ENCODE data around the gene NPSR1.

The NPSR1 gene

DNA sequence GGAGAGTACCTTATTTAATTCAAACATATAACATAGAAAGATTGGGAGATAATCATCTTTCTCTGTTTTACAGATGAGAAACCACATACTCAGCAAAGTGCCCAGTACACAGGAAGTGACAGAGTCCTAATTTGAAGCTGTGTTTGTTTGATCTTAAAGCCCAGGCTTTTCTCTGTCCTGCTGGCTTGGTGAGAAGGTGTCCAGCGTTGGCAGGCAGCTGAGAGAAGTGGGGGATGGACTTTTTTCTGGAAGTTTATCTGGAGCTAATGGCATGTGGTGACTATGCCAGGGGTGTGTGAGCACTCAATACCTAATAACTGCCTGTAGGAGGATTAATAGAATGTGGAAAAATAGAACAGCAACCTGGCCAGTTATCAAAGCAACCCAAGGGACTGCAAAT lies 60.8 kb downstream of the NPSR1 start:
- no peak overlapping the region for H3K4me3 ChIP-seq (replicated peaks in 1 of 2; ENCODE audit: low read depth in 2 of 2, low read length in 2 of 2)
- DNase-seq (ENCODE audit: low read depth in 2 of 2) = no peak
- TF ChIP-seq, protein P1, sequence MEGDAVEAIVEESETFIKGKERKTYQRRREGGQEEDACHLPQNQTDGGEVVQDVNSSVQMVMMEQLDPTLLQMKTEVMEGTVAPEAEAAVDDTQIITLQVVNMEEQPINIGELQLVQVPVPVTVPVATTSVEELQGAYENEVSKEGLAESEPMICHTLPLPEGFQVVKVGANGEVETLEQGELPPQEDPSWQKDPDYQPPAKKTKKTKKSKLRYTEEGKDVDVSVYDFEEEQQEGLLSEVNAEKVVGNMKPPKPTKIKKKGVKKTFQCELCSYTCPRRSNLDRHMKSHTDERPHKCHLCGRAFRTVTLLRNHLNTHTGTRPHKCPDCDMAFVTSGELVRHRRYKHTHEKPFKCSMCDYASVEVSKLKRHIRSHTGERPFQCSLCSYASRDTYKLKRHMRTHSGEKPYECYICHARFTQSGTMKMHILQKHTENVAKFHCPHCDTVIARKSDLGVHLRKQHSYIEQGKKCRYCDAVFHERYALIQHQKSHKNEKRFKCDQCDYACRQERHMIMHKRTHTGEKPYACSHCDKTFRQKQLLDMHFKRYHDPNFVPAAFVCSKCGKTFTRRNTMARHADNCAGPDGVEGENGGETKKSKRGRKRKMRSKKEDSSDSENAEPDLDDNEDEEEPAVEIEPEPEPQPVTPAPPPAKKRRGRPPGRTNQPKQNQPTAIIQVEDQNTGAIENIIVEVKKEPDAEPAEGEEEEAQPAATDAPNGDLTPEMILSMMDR (IDR thresholded peaks at IDR 0.05; ENCODE audit: low read depth, low read length) = no peak

DNA sequence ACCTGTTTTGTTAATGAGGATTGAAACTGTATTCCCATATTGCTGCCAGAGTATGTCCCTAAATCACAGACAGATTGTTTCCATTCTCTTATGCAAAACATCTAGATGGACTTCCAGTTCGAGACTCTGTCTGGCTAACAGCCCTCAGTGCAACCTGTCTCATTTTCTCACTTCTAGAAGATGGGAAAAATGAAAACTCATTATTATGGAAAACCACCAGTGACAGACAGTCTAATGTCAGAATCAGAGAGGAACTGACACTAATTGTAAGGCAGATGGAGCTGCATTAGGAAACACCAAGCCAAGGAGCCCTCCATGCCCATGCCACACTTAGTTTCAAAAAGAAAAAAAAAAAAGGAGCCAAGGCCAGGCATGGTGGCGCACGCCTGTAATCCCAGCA lies 61.6 kb downstream of the NPSR1 start:
- TF ChIP-seq, protein P1 (IDR thresholded peaks at IDR 0.05; ENCODE audit: low read depth, low read length) = no peak
- H3K4me3 ChIP-seq (replicated peaks in 1 of 2; ENCODE audit: low read depth in 2 of 2, low read length in 2 of 2) = no peak overlapping the region
- no peak for DNase-seq (ENCODE audit: low read depth in 2 of 2)

DNA sequence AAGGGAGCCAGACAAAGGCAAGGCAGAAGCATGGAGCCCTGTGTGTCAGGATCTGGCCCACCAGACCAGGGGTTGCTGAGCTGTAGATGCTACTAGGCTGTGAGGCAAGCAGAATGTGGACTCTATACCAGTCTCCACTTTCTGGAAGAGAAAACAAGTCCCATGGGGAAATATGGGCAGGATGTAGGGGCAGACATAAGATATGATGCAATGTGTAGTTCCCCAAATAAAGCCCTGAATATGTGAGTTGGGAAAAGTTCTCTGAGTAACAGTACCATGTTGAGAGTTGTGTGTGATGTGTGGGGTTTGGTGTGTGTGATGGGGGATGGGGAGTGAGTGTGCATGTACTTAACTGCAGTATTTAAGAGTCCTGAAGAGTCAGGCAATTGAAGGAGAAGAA lies 62.3 kb downstream of the NPSR1 start:
- TF ChIP-seq, protein P1 (IDR thresholded peaks at IDR 0.05; ENCODE audit: low read depth, low read length) = no peak
- no peak overlapping the region for H3K4me3 ChIP-seq (replicated peaks in 1 of 2; ENCODE audit: low read depth in 2 of 2, low read length in 2 of 2)
- DNase-seq (ENCODE audit: low read depth in 2 of 2) = no peak

DNA sequence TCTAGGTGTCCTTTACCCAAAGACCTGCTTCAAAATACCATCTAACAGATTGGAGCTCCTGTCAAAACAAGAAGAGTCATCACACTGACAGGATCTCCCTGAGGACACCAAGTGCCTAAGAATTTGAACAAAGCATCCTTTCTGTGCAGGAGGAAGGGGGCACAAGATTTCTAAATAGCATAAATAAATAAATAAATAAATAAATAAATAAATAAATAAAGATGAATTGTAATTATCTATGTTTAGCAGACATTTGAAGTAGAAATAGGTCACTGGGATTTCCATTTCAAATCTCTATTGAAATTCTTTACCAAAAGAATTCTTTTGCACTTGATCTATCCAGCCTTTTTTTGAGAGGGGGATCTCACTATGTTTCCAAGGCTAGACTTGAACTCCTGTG lies 65.3 kb downstream of the NPSR1 start:
- DNase-seq (ENCODE audit: low read depth in 2 of 2) = no peak
- TF ChIP-seq, protein P1 (IDR thresholded peaks at IDR 0.05; ENCODE audit: low read depth, low read length) = no peak
- no peak overlapping the region for H3K4me3 ChIP-seq (replicated peaks in 1 of 2; ENCODE audit: low read depth in 2 of 2, low read length in 2 of 2)

DNA sequence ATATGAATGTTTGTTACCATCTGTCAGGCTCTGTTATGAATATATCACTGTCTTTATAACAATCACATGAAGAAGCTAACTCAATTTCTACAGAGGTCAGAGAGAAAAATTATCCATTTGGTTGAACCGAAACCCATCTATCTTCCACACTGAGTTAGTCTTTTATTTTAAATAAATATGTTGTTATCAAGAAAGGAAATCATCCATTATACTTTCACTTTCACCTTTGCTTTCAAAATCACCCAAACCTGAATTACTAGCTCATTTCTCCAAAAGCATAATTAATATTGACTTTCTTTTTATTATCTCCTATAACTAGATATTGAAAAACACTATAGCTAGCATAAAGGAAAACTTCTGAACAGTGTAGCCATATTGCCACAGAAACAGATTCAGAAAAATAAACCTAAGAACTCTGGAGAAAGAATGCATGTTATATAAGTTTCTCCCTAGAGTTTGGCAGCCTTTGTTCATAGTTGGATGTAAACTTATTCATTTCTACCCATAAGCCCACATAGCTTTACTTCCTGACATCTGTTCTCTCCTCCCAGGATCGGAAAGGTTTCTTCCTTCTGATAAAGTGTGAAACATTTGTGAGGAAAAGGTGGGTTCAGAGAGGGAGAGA lies 66.0 kb downstream of the NPSR1 start:
- TF ChIP-seq, protein P1 (IDR thresholded peaks at IDR 0.05; ENCODE audit: low read depth, low read length) = no peak
- no peak for DNase-seq (ENCODE audit: low read depth in 2 of 2)
- no peak overlapping the region for H3K4me3 ChIP-seq (replicated peaks in 1 of 2; ENCODE audit: low read depth in 2 of 2, low read length in 2 of 2)

DNA sequence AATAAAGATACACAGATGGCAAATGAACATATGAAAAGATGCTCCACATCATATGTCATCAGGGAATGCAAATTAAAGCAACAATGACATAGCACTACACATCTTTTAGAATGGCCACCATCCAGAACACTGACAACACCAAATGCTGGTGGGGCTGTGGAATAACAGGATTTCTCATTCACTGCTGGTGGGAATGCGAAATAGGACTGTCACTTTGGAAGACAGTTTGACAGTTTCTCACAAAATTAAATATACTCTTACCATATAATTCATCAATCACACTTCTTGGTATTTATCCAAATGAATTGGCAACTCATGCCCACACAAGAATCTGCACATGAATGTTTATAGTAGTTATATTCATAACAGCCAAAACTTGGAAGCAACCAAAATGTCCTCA lies 68.2 kb downstream of the NPSR1 start:
- TF ChIP-seq, protein P1 (IDR thresholded peaks at IDR 0.05; ENCODE audit: low read depth, low read length) = no peak
- no peak for DNase-seq (ENCODE audit: low read depth in 2 of 2)
- no peak overlapping the region for H3K4me3 ChIP-seq (replicated peaks in 1 of 2; ENCODE audit: low read depth in 2 of 2, low read length in 2 of 2)

DNA sequence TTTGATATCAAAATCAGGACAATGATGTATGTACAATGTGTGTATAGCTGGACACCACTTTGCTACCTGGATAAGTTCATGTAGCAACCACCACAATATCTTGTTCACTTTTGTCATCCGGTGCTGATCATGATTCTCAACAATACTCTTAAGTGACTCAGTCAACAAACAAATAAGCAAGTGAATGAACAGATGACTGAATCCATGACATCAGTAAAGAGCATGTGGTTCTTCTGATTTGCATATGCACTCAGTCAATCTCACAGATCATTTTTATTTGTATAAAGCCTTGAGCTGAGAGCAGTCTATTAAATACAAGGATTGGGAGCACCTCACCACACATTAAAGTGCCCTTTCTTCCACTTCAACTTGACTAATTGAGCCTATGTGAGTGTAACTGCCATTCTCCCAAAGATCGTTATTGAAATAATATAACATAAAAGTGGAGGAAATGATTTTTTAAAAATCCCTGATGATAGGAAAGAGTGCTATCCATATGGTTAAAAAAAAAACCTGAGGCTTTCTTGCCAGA lies 69.5 kb downstream of the NPSR1 start:
- H3K4me3 ChIP-seq (replicated peaks in 1 of 2; ENCODE audit: low read depth in 2 of 2, low read length in 2 of 2) = no peak overlapping the region
- TF ChIP-seq, protein P1 (IDR thresholded peaks at IDR 0.05; ENCODE audit: low read depth, low read length) = no peak
- no peak for DNase-seq (ENCODE audit: low read depth in 2 of 2)
